ENCODE data around the gene TLE1. TPM values are rescaled to one million over a fixed set of nuclear protein-coding genes. Genes with fewer than 3 reads are reported as not detected.
A peak's percentile ranks its signal among the peaks of the same experiment; 100 is the strongest.

The TLE1 gene
- total RNA-seq, 1 experiment from 2014 or later = 46.2 TPM

- peak overlapping the region; percentile 6 for H3K4me3 Mint-ChIP-seq (ENCODE audit: low read depth, unreplicated experiment)
Measured at GRCh38 chr9:81656871-81657337, 32.4 kb downstream of the TLE1 start.

GRCh38 chr9:81656004-81656403, 33.3 kb downstream of the TLE1 start:
- H3K9me3 Mint-ChIP-seq (ENCODE audit: low read depth, unreplicated experiment) = no peaks in the 10 kb centered on the region
- no peak overlapping the region for H3K4me3 Mint-ChIP-seq (ENCODE audit: low read depth, unreplicated experiment)
- H3K36me3 Mint-ChIP-seq (ENCODE audit: insufficient read depth, unreplicated experiment) = peaks cover 25% of the 10 kb centered on the region
- CTCF ChIA-PET = interaction anchor here (0.6 kb wide), 1 partner anchor 33 kb away, joined by 6 read pairs; no protein-coding TSS in a partner anchor
- no peak for TF ChIP-seq CTCF (IDR thresholded peaks at IDR 0.05; ENCODE audit: unreplicated experiment)
- intact Hi-C loops (cut with micrococcal nuclease; ENCODE audit: unreplicated experiment) = no loop called here
- no TSS peak for BruUV-seq (replicated peaks)
- peaks cover 20% of the 10 kb centered on the region for H3K4me1 Mint-ChIP-seq (ENCODE audit: low read depth, unreplicated experiment)
- no peak for DNase-seq
- no peak overlapping the region for H3K27ac Mint-ChIP-seq (ENCODE audit: unreplicated experiment)
- no peaks in the 10 kb centered on the region for H3K27me3 Mint-ChIP-seq (ENCODE audit: unreplicated experiment)

More at GRCh38 chr9:81656871-81657337, 32.4 kb downstream of the TLE1 start:
- Mint-ChIP-seq H3K4me1 (ENCODE audit: low read depth, unreplicated experiment) (peaks cover 20% of the 10 kb centered on the region), H3K27me3 (ENCODE audit: unreplicated experiment) (no peaks in the 10 kb centered on the region), H3K9me3 (ENCODE audit: low read depth, unreplicated experiment) (no peaks in the 10 kb centered on the region), H3K36me3 (ENCODE audit: insufficient read depth, unreplicated experiment) (peaks cover 21% of the 10 kb centered on the region), H3K27ac (ENCODE audit: unreplicated experiment) (peak overlapping the region; percentile 14)
- no peak for TF ChIP-seq CTCF (IDR thresholded peaks at IDR 0.05; ENCODE audit: unreplicated experiment)
- no peak for DNase-seq
- CTCF ChIA-PET = no interaction called here
- no TSS peak for BruUV-seq (replicated peaks)
- intact Hi-C loops (cut with micrococcal nuclease; ENCODE audit: unreplicated experiment) = no loop called here

- H3K9me3 Mint-ChIP-seq (ENCODE audit: low read depth, unreplicated experiment) = no peaks in the 10 kb centered on the region
- H3K27ac Mint-ChIP-seq (ENCODE audit: unreplicated experiment) = no peak overlapping the region
Measured at GRCh38 chr9:81653240-81653639, 36.1 kb downstream of the TLE1 start.

GRCh38 chr9:81652058-81652687, 37.2 kb downstream of the TLE1 start:
- TF ChIP-seq CTCF (IDR thresholded peaks at IDR 0.05; ENCODE audit: unreplicated experiment) = no peak
- intact Hi-C loops (cut with micrococcal nuclease; ENCODE audit: unreplicated experiment) = no loop called here
- DNase-seq = no peak
- H3K27me3 Mint-ChIP-seq (ENCODE audit: unreplicated experiment) = no peaks in the 10 kb centered on the region
- BruUV-seq (replicated peaks) = no TSS peak
- no peak overlapping the region for H3K27ac Mint-ChIP-seq (ENCODE audit: unreplicated experiment)
- H3K4me3 Mint-ChIP-seq (ENCODE audit: low read depth, unreplicated experiment) = no peak overlapping the region
- H3K36me3 Mint-ChIP-seq (ENCODE audit: insufficient read depth, unreplicated experiment) = peaks cover 20% of the 10 kb centered on the region
- CTCF ChIA-PET = no interaction called here
- no peaks in the 10 kb centered on the region for H3K9me3 Mint-ChIP-seq (ENCODE audit: low read depth, unreplicated experiment)
- H3K4me1 Mint-ChIP-seq (ENCODE audit: low read depth, unreplicated experiment) = peaks cover 22% of the 10 kb centered on the region

More at GRCh38 chr9:81653240-81653639, 36.1 kb downstream of the TLE1 start:
- no peak overlapping the region for H3K4me3 Mint-ChIP-seq (ENCODE audit: low read depth, unreplicated experiment)
- no peaks in the 10 kb centered on the region for H3K27me3 Mint-ChIP-seq (ENCODE audit: unreplicated experiment)
- BruUV-seq (replicated peaks) = no TSS peak
- intact Hi-C loops (cut with micrococcal nuclease; ENCODE audit: unreplicated experiment) = no loop called here
- CTCF ChIA-PET = no interaction called here
- H3K36me3 Mint-ChIP-seq (ENCODE audit: insufficient read depth, unreplicated experiment) = peaks cover 24% of the 10 kb centered on the region
- no peak for TF ChIP-seq CTCF (IDR thresholded peaks at IDR 0.05; ENCODE audit: unreplicated experiment)
- H3K4me1 Mint-ChIP-seq (ENCODE audit: low read depth, unreplicated experiment) = peaks cover 20% of the 10 kb centered on the region
- DNase-seq = no peak

Data from Calu3 (cell line).